ENCODE data around the gene LRRIQ3.
"Not testable (repeated sequence)": the region's sequence is repeated elsewhere in the genome, so short reads cannot be mapped to it uniquely, and the experiment has no call there.

LRRIQ3 gene

GRCh38 chr1:74145086-74145485 lies 52.9 kb downstream of the LRRIQ3 start:
- no peak for TF ChIP-seq CTCF (IDR thresholded peaks at IDR 0.05; ENCODE audit: low read depth, low read length)
- H3K4me3 ChIP-seq (replicated peaks in 1 of 2; ENCODE audit: low read depth in 2 of 2, low read length in 2 of 2), result no peak overlapping the region
- DNase-seq (ENCODE audit: low read depth in 2 of 2), result no peak

GRCh38 chr1:74117370-74117769 lies 80.6 kb downstream of the LRRIQ3 start:
- not testable (repeated sequence) for DNase-seq (ENCODE audit: low read depth in 2 of 2); H3K4me3 ChIP-seq (replicated peaks in 1 of 2; ENCODE audit: low read depth in 2 of 2, low read length in 2 of 2)

- H3K4me3 ChIP-seq (replicated peaks in 1 of 2; ENCODE audit: low read depth in 2 of 2, low read length in 2 of 2), result no peak overlapping the region
- no peak for TF ChIP-seq CTCF (IDR thresholded peaks at IDR 0.05; ENCODE audit: low read depth, low read length)
- no peak for DNase-seq (ENCODE audit: low read depth in 2 of 2)
These were observed 84.6 kb downstream of the LRRIQ3 start for GRCh38 chr1:74113333-74113732.

- DNase-seq (ENCODE audit: low read depth in 2 of 2), result no peak
- H3K4me3 ChIP-seq (replicated peaks in 1 of 2; ENCODE audit: low read depth in 2 of 2, low read length in 2 of 2), result no peak overlapping the region
- TF ChIP-seq CTCF (IDR thresholded peaks at IDR 0.05; ENCODE audit: low read depth, low read length), result no peak
These were observed 90.6 kb downstream of the LRRIQ3 start for GRCh38 chr1:74107394-74107793.

GRCh38 chr1:74091371-74091770 lies 106.6 kb downstream of the LRRIQ3 start:
- no peak for DNase-seq (ENCODE audit: low read depth in 2 of 2)
- no peak for TF ChIP-seq CTCF (IDR thresholded peaks at IDR 0.05; ENCODE audit: low read depth, low read length)
- H3K4me3 ChIP-seq (replicated peaks in 1 of 2; ENCODE audit: low read depth in 2 of 2, low read length in 2 of 2), result no peak overlapping the region

GRCh38 chr1:74083128-74083527 lies 114.8 kb downstream of the LRRIQ3 start:
- H3K4me3 ChIP-seq (replicated peaks in 1 of 2; ENCODE audit: low read depth in 2 of 2, low read length in 2 of 2), result no peak overlapping the region
- DNase-seq (ENCODE audit: low read depth in 2 of 2), result no peak
- TF ChIP-seq CTCF (IDR thresholded peaks at IDR 0.05; ENCODE audit: low read depth, low read length), result no peak

- no peak for TF ChIP-seq CTCF (IDR thresholded peaks at IDR 0.05; ENCODE audit: low read depth, low read length)
- no peak overlapping the region for H3K4me3 ChIP-seq (replicated peaks in 1 of 2; ENCODE audit: low read depth in 2 of 2, low read length in 2 of 2)
- no peak for DNase-seq (ENCODE audit: low read depth in 2 of 2)
These were observed 132.9 kb downstream of the LRRIQ3 start for GRCh38 chr1:74065081-74065480.

All from cardiac fibroblast (primary cell).